ENCODE data around the gene MAMDC4. TPM values are rescaled to one million over a fixed set of nuclear protein-coding genes. Genes with fewer than 3 reads are reported as not detected.

MAMDC4 gene
- total and polyA plus RNA-seq, 12 donors: 0.57 to 30.6 (median 5.3) TPM

GRCh38 chr9:136861874-136862457 lies 9.8 kb downstream of the MAMDC4 start:
- peaks cover 22 to 30% of the 10 kb centered on the region in 2 donors for H3K4me1 ChIP-seq (replicated peaks in 1 of 2)
- peaks cover 0 to 35% of the 10 kb centered on the region in 2 donors for H3K36me3 ChIP-seq (replicated peaks in 1 of 2)
- intact Hi-C loops (cut with DNase I): no loop called here
- no peaks in the 10 kb centered on the region for H3K9me3 ChIP-seq (replicated peaks in 1 of 3)
- H3K4me3 ChIP-seq: no peak overlapping the region
- H3K27ac ChIP-seq: no peak overlapping the region
- H3K27me3 ChIP-seq: no peaks in the 10 kb centered on the region
- DNase-seq: peak in 1 of 7 donors; percentile 10
- 87 to 91% (median 88%) methylated on average over 26 of the region's 26 CpGs for WGBS, 4 donors
- TF ChIP-seq, protein P1, sequence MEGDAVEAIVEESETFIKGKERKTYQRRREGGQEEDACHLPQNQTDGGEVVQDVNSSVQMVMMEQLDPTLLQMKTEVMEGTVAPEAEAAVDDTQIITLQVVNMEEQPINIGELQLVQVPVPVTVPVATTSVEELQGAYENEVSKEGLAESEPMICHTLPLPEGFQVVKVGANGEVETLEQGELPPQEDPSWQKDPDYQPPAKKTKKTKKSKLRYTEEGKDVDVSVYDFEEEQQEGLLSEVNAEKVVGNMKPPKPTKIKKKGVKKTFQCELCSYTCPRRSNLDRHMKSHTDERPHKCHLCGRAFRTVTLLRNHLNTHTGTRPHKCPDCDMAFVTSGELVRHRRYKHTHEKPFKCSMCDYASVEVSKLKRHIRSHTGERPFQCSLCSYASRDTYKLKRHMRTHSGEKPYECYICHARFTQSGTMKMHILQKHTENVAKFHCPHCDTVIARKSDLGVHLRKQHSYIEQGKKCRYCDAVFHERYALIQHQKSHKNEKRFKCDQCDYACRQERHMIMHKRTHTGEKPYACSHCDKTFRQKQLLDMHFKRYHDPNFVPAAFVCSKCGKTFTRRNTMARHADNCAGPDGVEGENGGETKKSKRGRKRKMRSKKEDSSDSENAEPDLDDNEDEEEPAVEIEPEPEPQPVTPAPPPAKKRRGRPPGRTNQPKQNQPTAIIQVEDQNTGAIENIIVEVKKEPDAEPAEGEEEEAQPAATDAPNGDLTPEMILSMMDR (IDR thresholded peaks at IDR 0.05): no peak
- no peak for TF ChIP-seq POLR2A (IDR thresholded peaks at IDR 0.05)

GRCh38 chr9:136862849-136863622 lies 10.9 kb downstream of the MAMDC4 start:
- Histone ChIP-seq H3K36me3 (replicated peaks in 1 of 2) (peaks cover 0 to 35% of the 10 kb centered on the region in 2 donors), H3K4me3 (no peak overlapping the region), H3K27ac (no peak overlapping the region), H3K27me3 (no peaks in the 10 kb centered on the region), H3K9me3 (replicated peaks in 1 of 3) (no peaks in the 10 kb centered on the region), H3K4me1 (replicated peaks in 1 of 2) (peaks cover 24 to 32% of the 10 kb centered on the region in 2 donors)
- WGBS, 4 donors: 85 to 93% (median 91%) methylated on average over 12 to 31 of the region's 31 CpGs
- intact Hi-C loops (cut with DNase I): no loop called here
- peak in 2 of 7 donors; percentile 11 to 16 for DNase-seq
- TF ChIP-seq, protein P1 (IDR thresholded peaks at IDR 0.05): no peak
- TF ChIP-seq POLR2A (IDR thresholded peaks at IDR 0.05): no peak

DNA sequence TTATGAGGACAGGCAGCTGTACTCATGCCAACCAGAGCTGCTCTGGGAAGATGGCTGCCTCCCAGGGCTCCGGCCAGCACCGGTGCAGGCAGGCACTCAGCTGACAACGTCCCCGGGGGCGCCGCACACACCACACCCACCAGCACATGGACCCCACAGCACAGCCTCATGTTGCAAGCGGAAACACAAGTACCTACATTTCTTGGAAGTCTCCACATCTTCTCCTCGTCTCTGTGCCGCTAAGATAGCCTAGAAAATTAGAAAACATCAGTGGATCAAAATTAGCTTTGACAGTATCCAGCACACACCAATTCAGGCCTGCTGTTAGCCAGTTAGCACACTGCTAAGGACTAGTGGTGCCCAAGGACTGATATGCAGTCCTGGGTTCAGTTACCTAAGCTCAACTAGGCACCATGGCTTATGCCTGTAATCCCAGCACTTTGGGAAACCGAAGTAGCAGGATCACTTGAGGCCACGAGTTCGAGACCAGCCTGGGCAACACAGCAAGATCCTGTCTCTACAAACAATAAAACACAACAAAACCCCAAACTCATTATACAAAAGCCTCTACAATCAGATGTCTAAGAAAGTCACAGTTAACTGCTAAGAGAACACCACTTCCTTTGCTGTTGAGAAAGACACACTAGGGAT lies 11.6 kb downstream of the MAMDC4 start:
- H3K4me3 ChIP-seq: no peak overlapping the region
- no peaks in the 10 kb centered on the region for H3K27me3 ChIP-seq
- H3K9me3 ChIP-seq (replicated peaks in 1 of 3): no peaks in the 10 kb centered on the region
- TF ChIP-seq, protein P1 (IDR thresholded peaks at IDR 0.05): no peak
- no peak for TF ChIP-seq POLR2A (IDR thresholded peaks at IDR 0.05)
- H3K4me1 ChIP-seq (replicated peaks in 1 of 2): peaks cover 24 to 32% of the 10 kb centered on the region in 2 donors
- no peak overlapping the region for H3K27ac ChIP-seq
- H3K36me3 ChIP-seq (replicated peaks in 1 of 2): peaks cover 0 to 35% of the 10 kb centered on the region in 2 donors
- DNase-seq: peak in 1 of 7 donors; percentile 15
- intact Hi-C loops (cut with DNase I): no loop called here
- WGBS, 4 donors: 91 to 94% (median 93%) methylated on average over 11 to 12 of the region's 12 CpGs

All from adrenal gland (tissue), 12 donors.